Ramos (cell line): ENCODE measurements around the gene CAVIN1.
"Not testable (repeated sequence)": the region's sequence is repeated elsewhere in the genome, so short reads cannot be mapped to it uniquely, and the experiment has no call there.

Source experiments
- in situ Hi-C: fragments of 300-500 bp; cut with MboI; formaldehyde crosslinking; loops from one replicate; pipeline ENCODE4 v1.14.3; 2022; ENCODE audit warnings: low sequenced_read_pairs; ENCODE audit not compliant: unreplicated experiment

The CAVIN1 gene

GRCh38 chr17:42436391-42436790 lies 13.3 kb upstream of the CAVIN1 start:
- in situ Hi-C loops = no loop called here

DNA sequence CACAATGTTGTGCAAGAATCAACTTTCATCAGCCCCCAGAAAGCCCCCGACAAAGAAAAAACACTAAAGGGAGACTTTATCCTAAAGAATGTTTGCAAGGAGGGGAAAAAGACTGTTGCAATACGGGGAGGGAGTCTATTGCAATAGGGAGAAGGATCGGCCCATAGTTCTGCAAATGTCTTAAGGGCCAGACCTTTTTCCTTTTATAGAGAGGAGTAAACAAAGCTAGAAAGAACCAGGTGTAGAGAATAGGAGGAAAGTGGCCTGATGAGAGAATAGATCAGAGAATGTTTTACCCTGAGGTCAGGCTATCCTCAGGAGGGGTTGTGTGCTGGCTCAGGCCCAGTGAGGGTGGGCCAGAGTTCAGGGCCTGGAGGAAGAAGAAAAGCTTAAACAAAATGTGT lies 8.7 kb upstream of the CAVIN1 start:
- in situ Hi-C loops = no loop called here

GRCh38 chr17:42429726-42430447 lies 6.8 kb upstream of the CAVIN1 start:
- in situ Hi-C loops = loop anchor here (5.0 kb wide), 1 partner anchor 92 kb away; no protein-coding TSS in a partner anchor

- in situ Hi-C loops = loop anchor here (5.0 kb wide), 1 partner anchor 94 kb away; no protein-coding TSS in a partner anchor
Measured at GRCh38 chr17:42428141-42428944, 5.3 kb upstream of the CAVIN1 start.

- in situ Hi-C loops = loop anchor here (5.0 kb wide), 1 partner anchor 97 kb away; no protein-coding TSS in a partner anchor
Measured at GRCh38 chr17:42424991-42425610, 2.0 kb upstream of the CAVIN1 start.

DNA sequence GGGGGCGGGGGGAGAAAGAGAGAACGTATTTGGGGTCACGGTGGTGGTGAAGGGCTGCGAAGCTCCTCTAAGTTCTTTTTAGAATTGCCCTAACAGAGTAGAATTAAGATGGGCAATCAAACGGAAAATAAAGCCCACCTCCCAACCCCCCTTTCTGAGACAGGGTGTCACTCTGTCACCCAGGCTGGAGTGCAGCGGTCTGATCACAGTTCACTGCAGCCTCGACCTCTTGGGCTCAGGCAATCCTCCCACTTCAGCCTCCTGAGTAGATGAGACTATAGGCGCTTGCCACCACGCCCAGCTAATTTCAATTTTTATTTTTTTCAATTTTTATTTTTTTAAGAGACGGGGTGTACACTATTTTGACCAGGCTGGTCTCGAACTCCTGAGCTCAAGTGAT lies 710 bp upstream of the CAVIN1 start:
- in situ Hi-C loops = no loop called here

GRCh38 chr17:42422412-42422957 lies 571 bp downstream of the CAVIN1 start:
- in situ Hi-C loops = no loop called here

DNA sequence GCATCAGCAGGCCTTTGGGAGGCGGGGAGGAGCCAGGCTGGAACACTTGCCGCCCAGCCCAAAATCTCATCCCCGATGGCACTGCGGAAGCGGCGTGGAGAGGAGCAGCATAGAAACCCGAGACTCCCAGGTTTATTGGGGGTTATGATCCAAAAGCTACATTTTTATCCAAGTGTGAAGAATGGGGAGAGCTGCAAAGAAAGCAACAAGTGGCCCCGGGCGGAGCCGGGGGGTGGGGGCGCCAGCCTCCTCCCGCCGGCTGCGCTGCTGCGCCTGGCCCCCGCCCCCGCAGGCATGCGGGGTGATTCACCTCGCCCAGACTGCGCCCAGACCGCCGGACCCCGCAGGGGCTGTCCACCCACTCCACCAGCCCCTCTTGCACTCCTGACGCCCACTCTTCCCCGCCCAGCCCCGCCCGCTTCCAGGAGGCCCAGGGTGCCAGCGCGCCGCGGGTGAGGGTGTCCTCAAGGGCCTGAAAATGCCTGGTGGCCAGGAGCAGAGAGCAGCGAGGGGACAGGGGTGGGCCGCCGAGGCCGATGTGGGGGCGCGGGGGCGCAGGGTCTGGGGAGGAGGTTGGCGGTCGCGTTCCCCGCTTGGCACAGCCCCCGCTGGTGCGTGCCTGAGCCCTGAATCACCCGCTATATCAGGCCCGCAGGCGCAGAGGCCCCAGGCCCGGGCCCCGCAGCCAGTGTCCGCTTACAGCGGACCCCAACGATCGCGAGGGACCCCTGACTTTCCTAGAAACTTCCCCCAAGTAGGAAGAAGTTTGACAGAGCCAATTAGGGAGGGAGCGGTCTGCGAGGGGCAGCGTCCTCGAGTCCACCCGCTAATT lies 1.3 kb downstream of the CAVIN1 start:
- in situ Hi-C loops = no loop called here

DNA sequence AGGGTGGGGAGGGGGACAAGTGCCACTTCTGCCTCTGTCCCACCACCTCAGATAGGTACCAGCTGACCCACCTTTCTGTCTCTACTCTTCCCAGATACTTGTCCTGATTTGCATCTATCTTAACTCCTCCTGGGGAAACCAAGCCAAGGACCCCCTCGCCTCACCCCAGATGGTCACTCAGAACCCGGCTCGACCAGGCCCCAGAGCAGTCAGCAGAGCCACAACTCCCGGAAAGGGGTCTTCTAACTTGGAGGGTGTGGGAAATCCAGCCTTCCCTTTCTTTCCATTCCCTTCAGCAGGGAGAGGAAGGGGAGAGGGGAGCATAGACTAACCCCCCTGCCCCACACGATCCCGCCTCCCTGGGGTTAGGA lies 1.9 kb downstream of the CAVIN1 start:
- in situ Hi-C loops = no loop called here

GRCh38 chr17:42417981-42418380 lies 5.1 kb downstream of the CAVIN1 start:
- in situ Hi-C loops = not testable (repeated sequence)

GRCh38 chr17:42414704-42415409 lies 8.2 kb downstream of the CAVIN1 start:
- in situ Hi-C loops = no loop called here

DNA sequence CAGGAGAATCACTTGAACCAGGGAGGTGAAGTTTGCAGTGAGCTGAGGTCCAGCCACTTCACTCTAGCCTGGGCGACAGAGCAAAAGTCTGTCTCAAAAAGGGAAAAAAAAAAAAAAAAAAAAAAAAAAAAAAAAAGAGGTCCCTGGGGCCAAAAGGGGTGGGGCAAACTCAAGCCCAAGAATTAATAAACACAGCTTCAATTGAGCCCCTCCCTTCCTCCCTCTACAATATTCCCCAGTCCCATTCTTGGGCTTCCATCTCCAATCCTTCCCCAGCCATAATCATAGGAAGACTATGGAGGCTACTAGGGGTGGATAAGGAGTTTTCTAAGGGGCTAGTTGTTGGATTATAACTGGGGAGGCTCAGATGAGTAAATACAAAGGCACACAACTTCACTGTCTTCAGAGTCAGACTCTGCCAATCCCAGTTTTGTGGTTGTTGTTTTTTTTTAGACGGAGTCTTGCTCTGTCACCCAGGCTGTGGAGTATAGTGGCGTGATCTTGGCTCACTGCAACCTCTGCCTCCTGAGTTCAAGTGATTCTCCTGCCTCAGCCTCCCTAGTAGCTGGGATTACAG lies 9.5 kb downstream of the CAVIN1 start:
- in situ Hi-C loops = no loop called here

- in situ Hi-C loops = no loop called here
Measured at GRCh38 chr17:42411905-42412679, 11.0 kb downstream of the CAVIN1 start.

DNA sequence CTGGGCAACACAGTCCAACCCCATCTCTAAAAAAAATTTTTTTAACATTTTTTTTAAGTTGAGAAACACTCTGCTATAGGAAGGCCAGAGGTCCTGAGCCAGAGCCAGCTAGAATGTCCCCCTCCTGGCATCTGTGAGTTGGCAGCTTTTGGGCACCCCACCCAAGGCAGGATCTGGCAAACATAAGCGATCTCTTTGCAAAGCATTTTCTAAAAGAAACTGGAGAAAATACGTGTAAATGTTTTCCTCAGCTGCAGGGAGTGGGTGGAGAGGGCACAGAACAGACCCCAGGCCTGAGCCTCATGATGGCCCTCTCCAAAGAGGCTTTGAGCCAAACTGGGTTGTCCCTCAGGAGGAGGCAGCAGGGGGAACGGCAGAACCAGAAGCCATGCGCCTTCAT lies 11.7 kb downstream of the CAVIN1 start:
- in situ Hi-C loops = no loop called here

DNA sequence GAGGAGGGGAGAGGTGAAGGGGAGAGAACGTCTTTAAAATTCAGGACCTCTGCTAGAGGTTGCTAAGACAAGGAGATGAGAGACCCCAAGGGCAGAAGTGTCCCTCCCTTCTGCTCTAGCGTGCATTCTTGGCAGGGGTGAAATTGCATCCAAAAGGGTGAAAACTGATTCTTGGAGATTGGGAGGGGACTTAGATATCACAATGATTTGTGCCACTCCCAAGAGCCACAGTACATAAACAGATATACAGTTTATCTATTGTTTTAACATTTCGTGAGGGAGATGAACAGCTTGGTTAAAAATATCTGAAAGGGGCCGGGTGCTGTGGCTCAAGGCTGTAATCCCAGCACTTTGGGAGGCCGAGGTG lies 12.8 kb downstream of the CAVIN1 start:
- in situ Hi-C loops = no loop called here

DNA sequence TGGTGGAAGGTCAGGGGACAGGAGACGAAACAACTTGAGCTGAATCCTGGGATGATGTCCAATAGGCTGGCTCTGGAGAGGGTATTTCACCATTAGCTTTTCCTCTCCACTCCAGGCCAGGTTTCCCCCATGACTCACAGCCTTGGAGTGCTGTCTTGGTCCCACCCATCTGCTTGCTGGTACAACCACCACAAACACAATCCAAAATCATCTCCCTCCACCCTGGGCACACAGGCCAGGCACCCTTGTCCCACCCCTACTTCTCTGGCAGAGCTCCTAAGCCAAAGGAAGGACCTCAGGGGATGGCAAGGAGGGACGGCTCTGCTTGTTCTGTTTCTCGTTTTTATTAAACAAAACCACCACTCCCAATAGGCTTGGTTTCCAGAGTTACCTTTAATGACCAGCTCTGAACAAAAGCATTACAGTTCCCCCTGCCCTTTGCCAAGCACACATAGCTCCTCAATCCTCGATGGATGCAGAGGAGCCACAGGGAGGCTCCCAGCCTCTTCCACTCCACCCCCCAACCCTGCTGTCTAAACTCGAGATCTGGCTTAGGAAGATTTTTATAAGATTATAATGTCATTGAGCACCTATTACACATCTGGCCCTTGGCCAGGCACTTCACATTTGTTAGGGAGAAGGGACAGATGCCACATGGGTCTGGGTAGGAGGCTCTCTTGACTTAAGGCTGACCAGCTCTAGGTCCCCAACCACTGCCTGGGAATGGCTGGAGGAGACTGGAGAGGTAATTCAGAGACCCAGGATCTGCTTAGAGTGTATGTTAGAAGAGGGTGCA lies 13.3 kb downstream of the CAVIN1 start:
- in situ Hi-C loops = no loop called here

DNA sequence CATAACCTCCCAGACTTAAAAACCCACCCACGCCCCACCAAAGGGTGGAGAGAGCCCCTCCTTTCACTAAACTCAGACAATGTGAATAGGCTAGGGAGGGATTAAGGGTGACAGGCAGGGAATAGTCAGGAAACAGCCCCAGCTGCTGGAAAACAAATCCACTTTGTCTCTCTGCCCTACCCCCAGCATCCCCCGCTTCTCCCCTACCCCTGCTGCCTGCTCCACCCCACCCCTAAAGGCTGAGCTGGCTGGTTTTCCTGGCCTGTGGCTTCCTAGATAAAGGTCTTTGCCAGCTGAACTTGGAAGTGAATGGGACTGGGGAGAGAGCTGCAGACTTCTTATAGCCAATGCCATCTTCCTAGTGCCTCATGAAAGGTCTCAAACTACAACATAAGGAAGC lies 15.0 kb downstream of the CAVIN1 start:
- in situ Hi-C loops = no loop called here
